Measurements from ENCODE around the gene C6orf132. TPM values are rescaled to one million over a fixed set of nuclear protein-coding genes. Genes with fewer than 3 reads are reported as not detected.
"Not testable (repeated sequence)": the region's sequence is repeated elsewhere in the genome, so short reads cannot be mapped to it uniquely, and the experiment has no call there.

The C6orf132 gene
- not detected for total RNA-seq

- DNase-seq, result no peak
These were observed at the start of gene C6orf132 for GRCh38 chr6:42142118-42142835. Gene C6orf132 (minus strand): TSS chr6:42142620. CDS start chr6:42142444, 176 bp downstream.

- DNase-seq, result no peak
These were observed 48.2 kb upstream of the C6orf132 start for GRCh38 chr6:42190554-42191183.

GRCh38 chr6:42188406-42188805, 46.0 kb upstream of the C6orf132 start:
- DNase-seq, result no peak

GRCh38 chr6:42185597-42185996, 43.2 kb upstream of the C6orf132 start:
- no peak for DNase-seq

- no peak for DNase-seq
These were observed 42.1 kb upstream of the C6orf132 start for GRCh38 chr6:42184475-42184874.

GRCh38 chr6:42182101-42182500, 39.7 kb upstream of the C6orf132 start:
- DNase-seq, result no peak

GRCh38 chr6:42179945-42180313, 37.5 kb upstream of the C6orf132 start:
- DNase-seq, result no peak

- DNase-seq, result no peak
These were observed 37.0 kb upstream of the C6orf132 start for GRCh38 chr6:42179261-42179944.

GRCh38 chr6:42177514-42178364, 35.3 kb upstream of the C6orf132 start:
- no peak for DNase-seq

GRCh38 chr6:42176981-42177380, 34.6 kb upstream of the C6orf132 start:
- no peak for DNase-seq

- no peak for DNase-seq
These were observed 33.4 kb upstream of the C6orf132 start for GRCh38 chr6:42175860-42176259.

- no peak for DNase-seq
These were observed 30.7 kb upstream of the C6orf132 start, which contains the start of gene GUCA1A for GRCh38 chr6:42173101-42173500. Gene GUCA1A (plus strand): TSS chr6:42173364. CDS start chr6:42173614, 250 bp downstream.

- no peak for DNase-seq
These were observed 29.6 kb upstream of the C6orf132 start for GRCh38 chr6:42171813-42172581.

- not testable (repeated sequence) for DNase-seq
These were observed 27.4 kb upstream of the C6orf132 start for GRCh38 chr6:42169780-42170179.

GRCh38 chr6:42168650-42169049, 26.2 kb upstream of the C6orf132 start:
- DNase-seq, result no peak

- DNase-seq, result peak; percentile 2
These were observed 24.2 kb upstream of the C6orf132 start for GRCh38 chr6:42166444-42167141.

- no peak for DNase-seq
These were observed 22.6 kb upstream of the C6orf132 start for GRCh38 chr6:42165016-42165415.

GRCh38 chr6:42163981-42164380, 21.6 kb upstream of the C6orf132 start:
- DNase-seq, result no peak

GRCh38 chr6:42162812-42163211, 20.4 kb upstream of the C6orf132 start:
- DNase-seq, result no peak

- no peak for DNase-seq
These were observed 20.0 kb upstream of the C6orf132 start for GRCh38 chr6:42162384-42162783.

- no peak for DNase-seq
These were observed 17.1 kb upstream of the C6orf132 start for GRCh38 chr6:42159431-42160024.
